Body of pancreas (tissue), 4 donors: Measurements from ENCODE around the gene POLA2.

Experiments used
- CTCF ChIP-seq, 7 experiments: fragments of 450-650 bp in 4 of 7; fragments of 200-600 bp in 3 of 7; sonication (generic) in 3 of 7; IDR thresholded peaks; one replicate each; pipeline ENCODE4 v1.5.1; 2016 to 2019; ENCODE audit warnings: antibody characterized with exemption in 7 of 7
- POLR2A ChIP-seq, 3 donors: fragments of 450-650 bp; IDR thresholded peaks; one replicate each; pipeline ENCODE4 v1.6.1; 2016; ENCODE audit warnings: antibody characterized with exemption in 3 of 3, mild to moderate bottlenecking in 2 of 3

- no peak for TF ChIP-seq POLR2A (IDR thresholded peaks at IDR 0.05)
- peak in 1 of 7 experiments; percentile 8 for TF ChIP-seq CTCF (IDR thresholded peaks at IDR 0.05)
Observed at GRCh38 chr11:65315866-65316226, 54.1 kb downstream of the POLA2 start.
